ENCODE measurements around the gene SKAP1. TPM values are rescaled to one million over a fixed set of nuclear protein-coding genes. Genes with fewer than 3 reads are reported as not detected.

SKAP1 gene
- total and polyA plus RNA-seq, 5 donors from 2014 or later: 196 to 554 (median 373) TPM

DNA sequence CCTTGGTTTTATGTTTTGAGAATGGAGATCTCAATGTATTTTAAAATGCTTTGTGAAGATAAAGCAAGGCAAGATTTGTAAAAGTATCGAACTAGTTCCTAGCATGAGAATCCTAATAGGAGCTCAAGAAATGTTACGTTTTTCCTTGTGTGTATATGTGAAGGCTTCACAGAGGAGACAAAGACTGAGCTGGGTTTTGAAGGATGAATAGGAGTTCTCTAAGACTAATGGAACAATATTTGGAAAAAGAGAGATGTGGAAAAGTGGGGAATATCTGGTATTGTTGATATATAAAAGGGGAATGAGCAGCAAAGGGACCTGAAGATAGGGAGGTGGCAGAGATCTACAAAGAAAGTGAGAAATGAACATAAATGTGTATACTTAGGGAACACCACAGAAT is 195.1 kb downstream of the SKAP1 start:
- Mint-ChIP-seq H3K4me3 (no peak overlapping the region), H3K36me3 (peaks cover 26% of the 10 kb centered on the region), H3K4me1 (peaks cover 57 to 74% (median 66%) of the 10 kb centered on the region in 4 donors), H3K27me3 (no peaks in the 10 kb centered on the region), H3K27ac (peak overlapping the region in 1 of 3 donors; percentile 65), H3K9me3 (peaks cover 0 to 2% (median 0%) of the 10 kb centered on the region in 7 donors)
- H3K27me3 ChIP-seq (ENCODE audit: control insufficient read depth, insufficient read depth, low read length): no peaks in the 10 kb centered on the region
- no peak for DNase-seq
- H3K4me1 ChIP-seq (ENCODE audit: control insufficient read depth, insufficient read depth, low read length, poor library complexity, severe bottlenecking): peaks cover 11% of the 10 kb centered on the region
- no peak overlapping the region for H3K4me3 ChIP-seq (ENCODE audit: low read depth, low read length)
- H3K27ac ChIP-seq (ENCODE audit: insufficient read depth, low read length, poor library complexity, severe bottlenecking): no peak overlapping the region
- H3K9me3 ChIP-seq (ENCODE audit: control insufficient read depth in 2 of 2, low read length in 2 of 2): no peaks in the 10 kb centered on the region
- no peak for ATAC-seq (ENCODE audit: low read depth in 2 of 2)
- H3K36me3 ChIP-seq (ENCODE audit: control insufficient read depth, insufficient read depth, low read length): peaks cover 21% of the 10 kb centered on the region

DNA sequence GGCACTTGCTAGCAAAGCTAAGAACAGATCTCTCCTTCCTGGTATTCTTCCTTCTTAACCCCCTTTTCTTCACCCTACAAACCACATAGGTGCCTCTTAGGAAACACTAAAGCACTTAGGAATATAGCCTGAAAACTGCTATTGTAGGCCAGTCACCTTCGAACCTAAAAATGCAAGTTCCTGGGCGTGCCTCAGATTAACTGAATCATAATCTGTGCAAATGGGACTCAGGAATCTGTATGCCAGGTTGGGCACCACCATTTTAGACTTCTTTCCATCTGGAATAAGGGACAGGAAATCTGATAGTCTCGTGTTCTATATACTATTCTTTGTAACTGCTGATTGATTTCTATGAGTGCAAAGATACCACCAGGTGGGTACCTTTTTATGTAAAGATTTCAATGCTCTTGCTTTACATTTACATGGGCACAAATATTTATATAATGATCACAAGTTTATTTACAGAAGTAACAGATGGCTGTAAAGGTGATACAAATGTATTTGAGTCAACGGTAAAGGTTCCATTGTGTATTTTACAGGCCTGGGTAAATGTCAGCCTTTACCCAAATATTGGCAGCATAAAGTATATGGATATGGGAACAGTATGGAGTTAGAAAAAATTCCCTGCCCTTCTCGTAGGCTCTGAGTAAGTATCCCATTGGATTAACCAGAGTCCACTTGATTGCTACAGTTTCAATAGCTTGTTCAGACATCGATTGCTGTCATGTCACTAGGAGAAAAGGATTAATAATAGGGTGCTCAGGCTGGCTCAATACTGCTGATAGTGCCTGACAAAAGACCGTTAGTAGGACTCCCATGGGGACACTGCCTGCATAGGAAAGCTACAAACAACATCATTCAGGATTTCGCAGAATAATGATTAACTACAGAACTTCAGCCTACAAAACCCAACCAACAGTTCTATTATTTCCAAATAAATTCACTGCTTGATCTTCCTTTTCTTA is 197.7 kb downstream of the SKAP1 start:
- H3K4me1 ChIP-seq (ENCODE audit: control insufficient read depth, insufficient read depth, low read length, poor library complexity, severe bottlenecking): peaks cover 7% of the 10 kb centered on the region

GRCh38 chr17:48229936-48230335 is 200.1 kb downstream of the SKAP1 start:
- Mint-ChIP-seq H3K36me3 (peaks cover 23% of the 10 kb centered on the region), H3K27ac (peak overlapping the region in 1 of 3 donors; percentile 58), H3K4me1 (peaks cover 43 to 74% (median 51%) of the 10 kb centered on the region in 4 donors)

More for the DNA sequence above, 197.7 kb downstream of the SKAP1 start:
- Mint-ChIP-seq H3K27me3 (no peaks in the 10 kb centered on the region), H3K9me3 (peaks cover 0 to 2% (median 0%) of the 10 kb centered on the region in 7 donors), H3K36me3 (peaks cover 24% of the 10 kb centered on the region), H3K27ac (no peak overlapping the region), H3K4me3 (peak overlapping the region in 1 of 4 donors; percentile 43), H3K4me1 (peaks cover 42 to 70% (median 50%) of the 10 kb centered on the region in 4 donors)
- peaks cover 30% of the 10 kb centered on the region for H3K36me3 ChIP-seq (ENCODE audit: control insufficient read depth, insufficient read depth, low read length)
- no peak for DNase-seq
- H3K9me3 ChIP-seq (ENCODE audit: control insufficient read depth in 2 of 2, low read length in 2 of 2): no peaks in the 10 kb centered on the region
- no peak overlapping the region for H3K4me3 ChIP-seq (ENCODE audit: low read depth, low read length)
- no peaks in the 10 kb centered on the region for H3K27me3 ChIP-seq (ENCODE audit: control insufficient read depth, insufficient read depth, low read length)
- no peak overlapping the region for H3K27ac ChIP-seq (ENCODE audit: insufficient read depth, low read length, poor library complexity, severe bottlenecking)
- no peak for ATAC-seq (ENCODE audit: low read depth in 2 of 2)

DNA sequence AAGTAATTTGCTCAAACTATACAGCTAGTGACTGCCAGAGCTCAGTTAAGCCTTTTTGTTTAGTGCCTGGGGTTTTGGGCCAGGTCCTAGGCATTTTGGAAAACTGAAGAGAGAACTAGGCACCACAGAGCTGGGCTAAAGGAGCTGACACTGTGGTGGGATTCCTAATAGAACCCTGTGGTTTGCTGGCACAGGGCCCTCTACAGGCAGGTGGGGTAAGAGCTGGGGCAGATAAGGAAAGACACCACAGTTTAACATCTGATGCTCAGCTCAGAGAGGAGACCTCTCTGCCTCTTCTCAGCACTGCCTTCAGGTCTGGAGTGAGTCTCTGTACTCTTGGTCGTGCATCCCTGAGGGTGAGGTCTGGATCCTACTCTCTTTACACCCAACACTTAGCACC is 201.3 kb downstream of the SKAP1 start:
- peaks cover 14% of the 10 kb centered on the region for H3K36me3 Mint-ChIP-seq
- H3K9me3 Mint-ChIP-seq: no peaks in the 10 kb centered on the region
- no peaks in the 10 kb centered on the region for H3K27me3 ChIP-seq (ENCODE audit: control insufficient read depth, insufficient read depth, low read length)
- H3K27me3 Mint-ChIP-seq: no peaks in the 10 kb centered on the region
- H3K27ac ChIP-seq (ENCODE audit: insufficient read depth, low read length, poor library complexity, severe bottlenecking): no peak overlapping the region
- no peak overlapping the region for H3K4me3 Mint-ChIP-seq
- ATAC-seq (ENCODE audit: low read depth in 2 of 2) (no peak), DNase-seq (no peak)
- H3K4me1 Mint-ChIP-seq: peaks cover 42 to 78% (median 53%) of the 10 kb centered on the region in 4 donors
- H3K27ac Mint-ChIP-seq: peak overlapping the region in 2 of 3 donors; percentile 58 to 60
- H3K4me3 ChIP-seq (ENCODE audit: low read depth, low read length): no peak overlapping the region
- H3K4me1 ChIP-seq (ENCODE audit: control insufficient read depth, insufficient read depth, low read length, poor library complexity, severe bottlenecking): no peaks in the 10 kb centered on the region
- H3K9me3 ChIP-seq (ENCODE audit: control insufficient read depth in 2 of 2, low read length in 2 of 2): no peaks in the 10 kb centered on the region
- H3K36me3 ChIP-seq (ENCODE audit: control insufficient read depth, insufficient read depth, low read length): peaks cover 39% of the 10 kb centered on the region

More at GRCh38 chr17:48229936-48230335, 200.1 kb downstream of the SKAP1 start:
- no peaks in the 10 kb centered on the region for H3K9me3 ChIP-seq (ENCODE audit: control insufficient read depth in 2 of 2, low read length in 2 of 2)
- H3K27me3 Mint-ChIP-seq: no peaks in the 10 kb centered on the region
- H3K9me3 Mint-ChIP-seq: peaks cover 0 to under 1% (median 0%) of the 10 kb centered on the region in 7 donors
- no peak for ATAC-seq (ENCODE audit: low read depth in 2 of 2)
- H3K4me3 ChIP-seq (ENCODE audit: low read depth, low read length): no peak overlapping the region
- no peaks in the 10 kb centered on the region for H3K27me3 ChIP-seq (ENCODE audit: control insufficient read depth, insufficient read depth, low read length)
- no peaks in the 10 kb centered on the region for H3K4me1 ChIP-seq (ENCODE audit: control insufficient read depth, insufficient read depth, low read length, poor library complexity, severe bottlenecking)
- peaks cover 39% of the 10 kb centered on the region for H3K36me3 ChIP-seq (ENCODE audit: control insufficient read depth, insufficient read depth, low read length)
- H3K27ac ChIP-seq (ENCODE audit: insufficient read depth, low read length, poor library complexity, severe bottlenecking): no peak overlapping the region
- no peak overlapping the region for H3K4me3 Mint-ChIP-seq
- peak in 1 of 3 donors; percentile 39 for DNase-seq

DNA sequence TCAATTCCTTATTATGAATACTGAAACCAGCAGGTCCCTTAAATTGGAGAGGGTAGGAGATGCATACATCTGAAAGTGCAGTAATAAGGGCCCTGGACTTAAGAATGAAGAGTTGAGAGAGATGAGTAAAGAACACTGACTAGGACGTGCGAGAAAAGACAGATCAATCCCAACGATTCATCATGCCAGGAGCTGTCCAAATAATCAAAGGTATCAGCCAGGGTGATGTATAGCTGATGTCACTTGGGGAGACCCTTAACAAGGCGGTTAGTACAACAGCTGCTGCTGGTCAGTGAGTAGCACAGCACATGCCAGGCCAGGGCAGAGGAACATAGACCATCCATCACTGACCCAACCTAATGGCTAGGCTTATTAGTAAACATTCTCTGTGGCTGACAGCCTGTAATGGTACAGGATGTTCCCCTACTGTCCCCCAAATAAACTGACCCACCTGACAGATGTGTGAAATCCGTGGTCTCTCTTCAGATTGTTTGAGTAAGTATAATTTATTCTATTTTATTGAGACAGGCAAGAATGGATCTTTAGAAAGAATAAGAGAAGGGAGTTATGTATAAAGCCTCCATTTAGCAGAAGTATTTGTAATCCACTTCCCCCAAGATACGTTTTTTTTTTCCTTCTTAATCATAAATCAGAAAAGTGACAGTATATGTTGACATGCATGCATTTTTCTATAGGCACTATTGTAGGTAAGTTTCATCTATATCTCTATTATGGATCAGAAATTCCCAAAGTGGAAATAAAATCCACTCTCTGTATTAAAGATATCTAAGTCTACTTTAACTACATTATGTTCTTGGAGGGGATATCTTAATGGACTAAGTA is 204.1 kb downstream of the SKAP1 start:
- Histone ChIP-seq H3K27me3 (ENCODE audit: control insufficient read depth, insufficient read depth, low read length) (no peaks in the 10 kb centered on the region), H3K4me3 (ENCODE audit: low read depth, low read length) (no peak overlapping the region), H3K4me1 (ENCODE audit: control insufficient read depth, insufficient read depth, low read length, poor library complexity, severe bottlenecking) (no peaks in the 10 kb centered on the region), H3K9me3 (ENCODE audit: control insufficient read depth in 2 of 2, low read length in 2 of 2) (no peaks in the 10 kb centered on the region), H3K36me3 (ENCODE audit: control insufficient read depth, insufficient read depth, low read length) (peaks cover 32% of the 10 kb centered on the region), H3K27ac (ENCODE audit: insufficient read depth, low read length, poor library complexity, severe bottlenecking) (no peak overlapping the region)
- DNase-seq (no peak), ATAC-seq (ENCODE audit: low read depth in 2 of 2) (no peak)
- Mint-ChIP-seq H3K9me3 (no peaks in the 10 kb centered on the region), H3K4me1 (peaks cover 33 to 62% (median 43%) of the 10 kb centered on the region in 4 donors), H3K27me3 (no peaks in the 10 kb centered on the region), H3K36me3 (peaks cover 9% of the 10 kb centered on the region), H3K27ac (peak overlapping the region in 1 of 3 donors; percentile 26), H3K4me3 (no peak overlapping the region)

GRCh38 chr17:48223945-48224344 is 206.1 kb downstream of the SKAP1 start:
- Histone ChIP-seq H3K27ac (ENCODE audit: insufficient read depth, low read length, poor library complexity, severe bottlenecking) (no peak overlapping the region), H3K9me3 (ENCODE audit: control insufficient read depth in 2 of 2, low read length in 2 of 2) (no peaks in the 10 kb centered on the region), H3K4me1 (ENCODE audit: control insufficient read depth, insufficient read depth, low read length, poor library complexity, severe bottlenecking) (no peaks in the 10 kb centered on the region), H3K27me3 (ENCODE audit: control insufficient read depth, insufficient read depth, low read length) (no peaks in the 10 kb centered on the region), H3K4me3 (ENCODE audit: low read depth, low read length) (no peak overlapping the region), H3K36me3 (ENCODE audit: control insufficient read depth, insufficient read depth, low read length) (peaks cover 20% of the 10 kb centered on the region)
- H3K36me3 Mint-ChIP-seq: peaks cover 9% of the 10 kb centered on the region
- H3K27ac Mint-ChIP-seq: peak overlapping the region in 2 of 3 donors; percentile 17 to 41
- H3K27me3 Mint-ChIP-seq: no peaks in the 10 kb centered on the region
- H3K9me3 Mint-ChIP-seq: no peaks in the 10 kb centered on the region
- no peak overlapping the region for H3K4me3 Mint-ChIP-seq
- peaks cover 32 to 65% (median 46%) of the 10 kb centered on the region in 4 donors for H3K4me1 Mint-ChIP-seq
- DNase-seq (no peak), ATAC-seq (ENCODE audit: low read depth in 2 of 2) (no peak)

DNA sequence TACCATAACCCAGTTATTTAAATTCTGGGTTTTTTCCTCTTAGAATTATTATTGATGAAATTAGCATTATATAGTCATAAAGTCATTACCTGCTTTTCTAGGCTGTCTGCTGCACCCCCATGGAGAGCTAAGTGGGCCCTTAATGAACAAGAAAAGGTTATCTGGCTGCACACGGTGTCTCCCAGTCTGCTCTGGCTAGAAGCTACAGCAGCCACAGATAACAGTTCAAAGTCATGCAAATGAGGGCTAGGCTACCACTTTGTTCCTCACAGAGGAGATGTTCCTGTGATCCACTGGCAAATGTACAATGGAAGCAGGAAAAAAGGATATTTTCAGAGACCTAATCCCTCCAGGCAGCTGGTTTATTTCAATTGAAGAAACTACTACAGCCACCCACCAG is 210.4 kb downstream of the SKAP1 start:
- Mint-ChIP-seq H3K4me3 (no peak overlapping the region), H3K36me3 (peaks cover 6% of the 10 kb centered on the region), H3K27me3 (no peaks in the 10 kb centered on the region), H3K4me1 (peaks cover 26 to 45% (median 35%) of the 10 kb centered on the region in 4 donors), H3K27ac (peak overlapping the region in 1 of 3 donors; percentile 31), H3K9me3 (no peaks in the 10 kb centered on the region)
- no peak overlapping the region for H3K4me3 ChIP-seq (ENCODE audit: low read depth, low read length)
- ATAC-seq (ENCODE audit: low read depth in 2 of 2) (no peak), DNase-seq (no peak)
- H3K27ac ChIP-seq (ENCODE audit: insufficient read depth, low read length, poor library complexity, severe bottlenecking): no peak overlapping the region
- no peaks in the 10 kb centered on the region for H3K9me3 ChIP-seq (ENCODE audit: control insufficient read depth in 2 of 2, low read length in 2 of 2)
- no peaks in the 10 kb centered on the region for H3K4me1 ChIP-seq (ENCODE audit: control insufficient read depth, insufficient read depth, low read length, poor library complexity, severe bottlenecking)
- no peaks in the 10 kb centered on the region for H3K27me3 ChIP-seq (ENCODE audit: control insufficient read depth, insufficient read depth, low read length)
- peaks cover 24% of the 10 kb centered on the region for H3K36me3 ChIP-seq (ENCODE audit: control insufficient read depth, insufficient read depth, low read length)

All from CD4-positive, CD25-positive, alpha-beta regulatory T cell (primary cell).